ENCODE data around the gene SPIB.

SPIB gene

GRCh38 chr19:50475736-50476223 is 57.0 kb downstream of the SPIB start:
- no peak for DNase-seq

GRCh38 chr19:50476224-50476906 is 57.6 kb downstream of the SPIB start, which contains the start of the genes EMC10 and GARIN5A:
TSS of gene EMC10 (plus strand) at chr19:50476507. CDS start at chr19:50476545, 38 bp downstream.
TSS of gene GARIN5A (minus strand) at chr19:50476848. CDS start at chr19:50476388, 460 bp downstream.
- peak; percentile 94 for DNase-seq

- no peak for DNase-seq
These were observed 58.1 kb downstream of the SPIB start for GRCh38 chr19:50476907-50477238.

GRCh38 chr19:50477751-50478515 is 59.2 kb downstream of the SPIB start:
- DNase-seq = no peak

- peak; percentile 43 for DNase-seq
These were observed 60.4 kb downstream of the SPIB start for GRCh38 chr19:50478901-50479715.

- DNase-seq = no peak
These were observed 61.1 kb downstream of the SPIB start for GRCh38 chr19:50479761-50480251.

- DNase-seq = no peak
These were observed 61.8 kb downstream of the SPIB start for GRCh38 chr19:50480281-50481111.

Data from fibroblast of skin of scalp (primary cell).